Measurements from ENCODE around the gene BLZF1. TPM values are rescaled to one million over a fixed set of nuclear protein-coding genes. Genes with fewer than 3 reads are reported as not detected.

BLZF1 gene
- total and polyA plus RNA-seq, 2 of the 8 experiments (the other 6 are each of a cell fraction or from before 2014, with no cell fraction given): 1.8 to 10.3 TPM

- Histone ChIP-seq H2AK5ac (ENCODE audit: low read depth, low read length) (no peak overlapping the region), H2BK15ac (ENCODE audit: low read length) (no peak overlapping the region), H3K4me1 (replicated peaks in 1 of 4; ENCODE audit: control insufficient read depth in 3 of 4, insufficient read depth in 4 of 4, low read length in 3 of 4) (no peaks in the 10 kb centered on the region), H3K23me2 (ENCODE audit: low read depth, low read length) (no peaks in the 10 kb centered on the region), H4K20me1 (replicated peaks in 1 of 2; ENCODE audit: control insufficient read depth in 1 of 2, insufficient read depth in 2 of 2, low read length in 2 of 2) (no peaks in the 10 kb centered on the region), H2BK20ac (ENCODE audit: low read length) (no peak overlapping the region), H2BK12ac (ENCODE audit: low read depth, low read length) (no peak overlapping the region), H3K4me2 (ENCODE audit: insufficient read depth in 1 of 2, low read depth in 2 of 2, low read length in 2 of 2) (no peak overlapping the region), H3K4ac (replicated peaks; ENCODE audit: insufficient read length, low read depth, low read length) (no peak overlapping the region), H3K9ac (replicated peaks in 1 of 4; ENCODE audit: extremely low read depth in 1 of 4, low read depth in 3 of 4, low read length in 3 of 4) (no peak overlapping the region), H3K79me1 (ENCODE audit: low read depth, low read length) (no peaks in the 10 kb centered on the region), H4K91ac (replicated peaks; ENCODE audit: insufficient read length, low read length) (no peak overlapping the region), H3K27ac (ENCODE audit: low read depth, low read length) (no peak overlapping the region), H3K4me3 (ENCODE audit: extremely low read depth in 1 of 4, insufficient read depth in 2 of 4, low read depth in 3 of 4, low read length in 4 of 4) (no peak overlapping the region), H3K56ac (replicated peaks; ENCODE audit: insufficient read length, low read depth, low read length) (no peak overlapping the region), H3K9me3 (ENCODE audit: insufficient read depth in 2 of 2, low read depth in 1 of 2, low read length in 1 of 2) (no peaks in the 10 kb centered on the region), H3K14ac (ENCODE audit: insufficient read length) (no peak overlapping the region), H2AFZ (ENCODE audit: low read length) (no peak overlapping the region), H2BK5ac (ENCODE audit: low read depth, low read length) (no peak overlapping the region), H3K79me2 (ENCODE audit: control insufficient read depth in 1 of 2, insufficient read depth in 2 of 2, low read length in 2 of 2) (no peaks in the 10 kb centered on the region), H3K18ac (ENCODE audit: extremely low read depth, low read length) (no peak overlapping the region), H4K5ac (ENCODE audit: insufficient read length, low read depth, low read length) (no peak overlapping the region), H3K27me3 (replicated peaks in 1 of 4; ENCODE audit: control insufficient read depth in 3 of 4, extremely low read depth in 1 of 4, insufficient read depth in 3 of 4, low read length in 3 of 4) (no peaks in the 10 kb centered on the region), H3K23ac (ENCODE audit: insufficient read length) (no peak overlapping the region), H4K8ac (ENCODE audit: extremely low read depth, insufficient read depth, low read length) (no peak overlapping the region), H3K36me3 (ENCODE audit: control insufficient read depth in 2 of 4, insufficient read depth in 4 of 4, low read length in 3 of 4) (peaks cover 0 to 26% (median 4%) of the 10 kb centered on the region in 4 experiments; a peak in 4 of 8 replicates), H2BK120ac (replicated peaks; ENCODE audit: low read depth, low read length) (no peak overlapping the region)
- ChIA-PET CTCF (ENCODE audit: partially characterized antibody) (no interaction called here), POLR2A (ENCODE audit: partially characterized antibody) (no interaction called here)
- no peak for FAIRE-seq
- DNase-seq (ENCODE audit: low read depth in 1 of 2, low spot score in 2 of 2): no peak
- TF ChIP-seq TCF12 (IDR thresholded peaks at IDR 0.05; ENCODE audit: low read depth, low read length) (no peak), KDM4A (IDR thresholded peaks at IDR 0.05; ENCODE audit: low read depth, low read length, severe bottlenecking) (no peak), CHD2 (IDR thresholded peaks at IDR 0.05; ENCODE audit: low read length) (no peak), SAP30 (IDR thresholded peaks at IDR 0.05; ENCODE audit: insufficient read depth, insufficient replicate concordance, low read length) (no peak), EP300 (IDR thresholded peaks at IDR 0.05; ENCODE audit: borderline replicate concordance in 1 of 2, low read depth in 2 of 2, low read length in 2 of 2) (no peak)
- TF ChIP-seq, protein P1, sequence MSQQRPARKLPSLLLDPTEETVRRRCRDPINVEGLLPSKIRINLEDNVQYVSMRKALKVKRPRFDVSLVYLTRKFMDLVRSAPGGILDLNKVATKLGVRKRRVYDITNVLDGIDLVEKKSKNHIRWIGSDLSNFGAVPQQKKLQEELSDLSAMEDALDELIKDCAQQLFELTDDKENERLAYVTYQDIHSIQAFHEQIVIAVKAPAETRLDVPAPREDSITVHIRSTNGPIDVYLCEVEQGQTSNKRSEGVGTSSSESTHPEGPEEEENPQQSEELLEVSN (IDR thresholded peaks at IDR 0.05): no peak
Observed at GRCh38 chr1:169381162-169381561, 13.2 kb downstream of the BLZF1 start.
